Keratinocyte (primary cell): ENCODE measurements around the gene RAD18.

Experiments
- EZH2 ChIP-seq: IDR thresholded peaks from one replicate; pipeline ENCODE4 v1.6.1; 2012; ENCODE audit warnings: inconsistent platforms, mild to moderate bottlenecking, low read length, moderate library complexity
- TF ChIP-seq, protein P1 (sequence below), 3 experiments: IDR thresholded peaks in 1 of 3; conservative IDR thresholded peaks in 1 of 3; optimal IDR thresholded peaks in 1 of 3; 2 replicates in 2 of 3; 3 replicates in 1 of 3; pipeline versions ENCODE3 to v1.5.1; 2011; ENCODE audit warnings: low read length in 3 of 3, mild to moderate bottlenecking in 3 of 3, moderate library complexity in 2 of 3, control low read depth in 1 of 3, inconsistent platforms in 1 of 3; ENCODE audit not compliant: insufficient read depth in 2 of 3; ENCODE audit errors: extremely low read depth in 1 of 3

DNA sequence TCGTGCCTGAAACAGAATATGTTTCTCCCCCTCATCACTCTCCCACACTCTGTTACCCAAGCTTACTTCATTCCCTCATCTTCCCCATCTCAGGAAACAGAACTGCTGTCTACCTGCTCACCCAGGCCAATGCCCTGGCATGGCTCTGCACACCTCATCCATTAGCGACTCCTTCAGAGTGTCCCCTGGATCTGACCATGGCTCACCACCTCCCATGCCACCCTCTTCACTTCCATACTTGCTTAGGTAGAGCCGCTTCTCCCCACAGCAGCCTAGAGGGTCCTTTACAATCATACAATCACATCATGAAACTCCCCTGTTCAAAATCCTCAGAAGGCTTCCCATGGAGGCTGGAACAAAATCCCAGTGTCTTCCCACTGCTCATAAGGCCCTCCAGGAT, 33.9 kb upstream of the RAD18 start:
- no peak for TF ChIP-seq EZH2
- TF ChIP-seq, protein P1, sequence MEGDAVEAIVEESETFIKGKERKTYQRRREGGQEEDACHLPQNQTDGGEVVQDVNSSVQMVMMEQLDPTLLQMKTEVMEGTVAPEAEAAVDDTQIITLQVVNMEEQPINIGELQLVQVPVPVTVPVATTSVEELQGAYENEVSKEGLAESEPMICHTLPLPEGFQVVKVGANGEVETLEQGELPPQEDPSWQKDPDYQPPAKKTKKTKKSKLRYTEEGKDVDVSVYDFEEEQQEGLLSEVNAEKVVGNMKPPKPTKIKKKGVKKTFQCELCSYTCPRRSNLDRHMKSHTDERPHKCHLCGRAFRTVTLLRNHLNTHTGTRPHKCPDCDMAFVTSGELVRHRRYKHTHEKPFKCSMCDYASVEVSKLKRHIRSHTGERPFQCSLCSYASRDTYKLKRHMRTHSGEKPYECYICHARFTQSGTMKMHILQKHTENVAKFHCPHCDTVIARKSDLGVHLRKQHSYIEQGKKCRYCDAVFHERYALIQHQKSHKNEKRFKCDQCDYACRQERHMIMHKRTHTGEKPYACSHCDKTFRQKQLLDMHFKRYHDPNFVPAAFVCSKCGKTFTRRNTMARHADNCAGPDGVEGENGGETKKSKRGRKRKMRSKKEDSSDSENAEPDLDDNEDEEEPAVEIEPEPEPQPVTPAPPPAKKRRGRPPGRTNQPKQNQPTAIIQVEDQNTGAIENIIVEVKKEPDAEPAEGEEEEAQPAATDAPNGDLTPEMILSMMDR (optimal IDR thresholded peaks at IDR 0.05 in 1 of 3, IDR thresholded peaks at IDR 0.05 in 1 of 3, conservative IDR thresholded peaks at IDR 0.05 in 1 of 3; ENCODE audit: extremely low read depth in 1 of 3, insufficient read depth in 2 of 3, low read length in 3 of 3): no peak
